Naive B cell (primary cell): Measurements from ENCODE around the gene CPNE5. TPM values are rescaled to one million over a fixed set of nuclear protein-coding genes. Genes with fewer than 3 reads are reported as not detected.

Experiments
- ATAC-seq, 2 donors: fragments of 150-1000 bp; cut with Tn5 transposase; 2 replicates each; pipeline ENCODE4 v1.10.0; 2021; ENCODE audit warnings: low read depth in 2 of 2, mild to moderate bottlenecking in 2 of 2, moderate library complexity in 2 of 2
- DNase-seq: peaks from one replicate; pipeline ENCODE4 v3.0.0; 2022
- H3K27ac Mint-ChIP-seq, 6 donors: one replicate each; pipeline ENCODE4 v1.8.0; 2020 to 2022; ENCODE audit warnings: mild to moderate bottlenecking in 6 of 6, mixed read lengths in 6 of 6, moderate library complexity in 5 of 6, inconsistent platforms in 2 of 6
- H3K27me3 Mint-ChIP-seq, 3 donors: one replicate each; pipeline ENCODE4 v1.8.0; 2021 to 2022; ENCODE audit warnings: mixed read lengths in 3 of 3, mild to moderate bottlenecking in 1 of 3
- H3K36me3 Mint-ChIP-seq, 2 donors: one replicate each; pipeline ENCODE4 v1.8.0; 2020 to 2022; ENCODE audit warnings: mixed read lengths in 2 of 2, inconsistent platforms in 1 of 2, mild to moderate bottlenecking in 1 of 2
- H3K4me1 Mint-ChIP-seq, 3 donors: one replicate each; pipeline ENCODE4 v1.8.0; 2020 to 2022; ENCODE audit warnings: mixed read lengths in 3 of 3, inconsistent platforms in 1 of 3, mild to moderate bottlenecking in 1 of 3, moderate library complexity in 1 of 3
- H3K4me3 Mint-ChIP-seq, 8 donors: one replicate each; pipeline ENCODE4 v1.8.0; 2020 to 2022; ENCODE audit warnings: mild to moderate bottlenecking in 8 of 8, mixed read lengths in 8 of 8, moderate library complexity in 8 of 8, inconsistent platforms in 2 of 8
- H3K9me3 Mint-ChIP-seq, 7 donors: one replicate each; pipeline ENCODE4 v1.8.0; 2020 to 2022; ENCODE audit warnings: mixed read lengths in 7 of 7, mild to moderate bottlenecking in 5 of 7, inconsistent platforms in 2 of 7, moderate library complexity in 1 of 7
- polyA plus RNA-seq, 6 donors: library from polyadenylated mRNA; unstranded; fragments of 300-500 nt; fragmentation: Illumina TruSeq; gene quantifications; one replicate each; pipeline ENCODE4 v1.2.3, GENCODE V29; 2021; ENCODE audit warnings: low read depth in 6 of 6

Gene CPNE5
- polyA plus RNA-seq, 6 donors from 2014 or later, result 56.9 to 105 (median 92.2) TPM

- DNase-seq (peak; percentile 38), ATAC-seq (peak; percentile 70 to 76)
- peaks cover 28 to 50% (median 45%) of the 10 kb centered on the region in 3 donors for H3K27me3 Mint-ChIP-seq
- peak overlapping the region; percentile 70 to 92 (median 84) for H3K4me3 Mint-ChIP-seq
- no peaks in the 10 kb centered on the region for H3K9me3 Mint-ChIP-seq
- H3K27ac Mint-ChIP-seq, result peak overlapping the region in 2 of 6 donors; percentile 16 to 65
- H3K4me1 Mint-ChIP-seq, result peaks cover 14 to 29% (median 21%) of the 10 kb centered on the region in 3 donors
- no peaks in the 10 kb centered on the region for H3K36me3 Mint-ChIP-seq
Observed at GRCh38 chr6:36839749-36840431, 646 bp upstream of the CPNE5 start.

GRCh38 chr6:36837686-36838085, 1.6 kb downstream of the CPNE5 start:
- Mint-ChIP-seq H3K27me3 (peaks cover 32 to 45% (median 44%) of the 10 kb centered on the region in 3 donors), H3K4me1 (peaks cover 14 to 24% (median 21%) of the 10 kb centered on the region in 3 donors), H3K27ac (peak overlapping the region in 1 of 6 donors; percentile 71), H3K4me3 (peak overlapping the region in 4 of 8 donors; percentile 46 to 76 (median 59)), H3K9me3 (peaks cover 0 to 9% (median 0%) of the 10 kb centered on the region in 7 donors), H3K36me3 (no peaks in the 10 kb centered on the region)
- DNase-seq, result no peak
- no peak for ATAC-seq

- Mint-ChIP-seq H3K27ac (no peak overlapping the region), H3K4me3 (no peak overlapping the region), H3K4me1 (peaks cover 14 to 24% (median 21%) of the 10 kb centered on the region in 3 donors), H3K36me3 (no peaks in the 10 kb centered on the region), H3K27me3 (peaks cover 32 to 45% (median 44%) of the 10 kb centered on the region in 3 donors), H3K9me3 (peaks cover 0 to 12% (median 0%) of the 10 kb centered on the region in 7 donors)
- DNase-seq (no peak), ATAC-seq (no peak)
Observed at GRCh38 chr6:36837022-36837339, 2.3 kb downstream of the CPNE5 start.

- H3K27ac Mint-ChIP-seq, result peak overlapping the region in 1 of 6 donors; percentile 69
- peak overlapping the region in 1 of 8 donors; percentile 50 for H3K4me3 Mint-ChIP-seq
- DNase-seq, result no peak
- ATAC-seq, result no peak
- H3K4me1 Mint-ChIP-seq, result peaks cover 14 to 24% (median 21%) of the 10 kb centered on the region in 3 donors
- H3K9me3 Mint-ChIP-seq, result peaks cover 0 to 12% (median 0%) of the 10 kb centered on the region in 7 donors
- peaks cover 32 to 45% (median 44%) of the 10 kb centered on the region in 3 donors for H3K27me3 Mint-ChIP-seq
- no peaks in the 10 kb centered on the region for H3K36me3 Mint-ChIP-seq
Observed at GRCh38 chr6:36836111-36837021, 2.9 kb downstream of the CPNE5 start.

GRCh38 chr6:36834576-36835341, 4.5 kb downstream of the CPNE5 start:
- Mint-ChIP-seq H3K27ac (peak overlapping the region in 1 of 6 donors; percentile 57), H3K4me3 (no peak overlapping the region), H3K27me3 (peaks cover 23 to 34% (median 29%) of the 10 kb centered on the region in 3 donors), H3K4me1 (peaks cover 8 to 11% (median 11%) of the 10 kb centered on the region in 3 donors), H3K9me3 (peaks cover 0 to 12% (median 0%) of the 10 kb centered on the region in 7 donors), H3K36me3 (no peaks in the 10 kb centered on the region)
- DNase-seq, result no peak
- ATAC-seq, result no peak

GRCh38 chr6:36833182-36833789, 6.0 kb downstream of the CPNE5 start:
- Mint-ChIP-seq H3K27ac (peak overlapping the region in 1 of 6 donors; percentile 44), H3K9me3 (peaks cover 0 to 12% (median 0%) of the 10 kb centered on the region in 7 donors), H3K4me3 (no peak overlapping the region), H3K4me1 (peaks cover 0 to 3% (median under 1%) of the 10 kb centered on the region in 3 donors), H3K27me3 (peaks cover 17 to 23% (median 18%) of the 10 kb centered on the region in 3 donors), H3K36me3 (no peaks in the 10 kb centered on the region)
- no peak for ATAC-seq
- DNase-seq, result no peak

GRCh38 chr6:36832313-36832712, 6.9 kb downstream of the CPNE5 start:
- Mint-ChIP-seq H3K4me1 (peaks cover 0 to 7% (median 0%) of the 10 kb centered on the region in 3 donors), H3K27ac (no peak overlapping the region), H3K9me3 (peaks cover 0 to 12% (median 0%) of the 10 kb centered on the region in 7 donors), H3K36me3 (no peaks in the 10 kb centered on the region), H3K27me3 (peaks cover 9 to 17% (median 16%) of the 10 kb centered on the region in 3 donors), H3K4me3 (no peak overlapping the region)
- DNase-seq, result no peak
- no peak for ATAC-seq

- H3K27ac Mint-ChIP-seq, result peak overlapping the region in 1 of 6 donors; percentile 17
- ATAC-seq, result no peak
Observed at GRCh38 chr6:36830577-36830976, 8.7 kb downstream of the CPNE5 start.

GRCh38 chr6:36829919-36830544, 9.2 kb downstream of the CPNE5 start:
- Mint-ChIP-seq H3K27ac (no peak overlapping the region), H3K36me3 (no peaks in the 10 kb centered on the region), H3K27me3 (peaks cover 19 to 34% (median 26%) of the 10 kb centered on the region in 3 donors), H3K4me3 (no peak overlapping the region), H3K9me3 (peaks cover 0 to 12% (median 0%) of the 10 kb centered on the region in 7 donors), H3K4me1 (peaks cover 0 to 6% (median 5%) of the 10 kb centered on the region in 3 donors)
- no peak for DNase-seq
- no peak for ATAC-seq

More at GRCh38 chr6:36830577-36830976, 8.7 kb downstream of the CPNE5 start:
- Mint-ChIP-seq H3K4me1 (peaks cover 0 to 7% (median 6%) of the 10 kb centered on the region in 3 donors), H3K9me3 (peaks cover 0 to 12% (median 0%) of the 10 kb centered on the region in 7 donors), H3K4me3 (no peak overlapping the region), H3K36me3 (no peaks in the 10 kb centered on the region), H3K27me3 (peaks cover 13 to 28% (median 20%) of the 10 kb centered on the region in 3 donors)
- DNase-seq, result no peak

- ATAC-seq (no peak), DNase-seq (no peak)
- H3K9me3 Mint-ChIP-seq, result peaks cover 0 to 3% (median 0%) of the 10 kb centered on the region in 7 donors
- H3K27ac Mint-ChIP-seq, result peak overlapping the region in 2 of 6 donors; percentile 10 to 57
- H3K4me3 Mint-ChIP-seq, result no peak overlapping the region
- H3K4me1 Mint-ChIP-seq, result peaks cover 0 to 6% (median 4%) of the 10 kb centered on the region in 3 donors
- H3K27me3 Mint-ChIP-seq, result peaks cover 22 to 36% (median 27%) of the 10 kb centered on the region in 3 donors
- no peaks in the 10 kb centered on the region for H3K36me3 Mint-ChIP-seq
Observed at GRCh38 chr6:36827261-36828079, 11.8 kb downstream of the CPNE5 start.

- Mint-ChIP-seq H3K27ac (peak overlapping the region in 1 of 6 donors; percentile 30), H3K4me3 (peak overlapping the region in 1 of 8 donors; percentile 51), H3K4me1 (peaks cover 0 to 6% (median 4%) of the 10 kb centered on the region in 3 donors), H3K36me3 (no peaks in the 10 kb centered on the region), H3K9me3 (peaks cover 0 to 3% (median 0%) of the 10 kb centered on the region in 7 donors), H3K27me3 (peaks cover 22 to 36% (median 27%) of the 10 kb centered on the region in 3 donors)
- no peak for ATAC-seq
- DNase-seq, result no peak
Observed at GRCh38 chr6:36826520-36827227, 12.6 kb downstream of the CPNE5 start.
